Measurements from ENCODE around the gene TP53INP2.

The TP53INP2 gene

GRCh38 chr20:34747479-34747878 lies 43.3 kb downstream of the TP53INP2 start:
- H2AFZ ChIP-seq (ENCODE audit: low read length): no peak overlapping the region
- no peaks in the 10 kb centered on the region for H3K4me1 ChIP-seq (ENCODE audit: insufficient read depth, low read length, severe bottlenecking)
- no peaks in the 10 kb centered on the region for H3K9me3 ChIP-seq (ENCODE audit: low read length)
- TF ChIP-seq EZH2 (IDR thresholded peaks at IDR 0.05; ENCODE audit: borderline replicate concordance, low read length): no peak
- no peak overlapping the region for H3K4me2 ChIP-seq (ENCODE audit: low read length)
- H3K9ac ChIP-seq (ENCODE audit: low read length): no peak overlapping the region
- no peaks in the 10 kb centered on the region for H3K79me2 ChIP-seq (ENCODE audit: insufficient read depth, low read length)
- no peaks in the 10 kb centered on the region for H3K9me2 ChIP-seq (ENCODE audit: low read depth, low read length)
- H3K27me3 ChIP-seq (ENCODE audit: insufficient read depth, low read length): no peaks in the 10 kb centered on the region
- H3K27ac ChIP-seq (ENCODE audit: low read depth, low read length, poor library complexity, severe bottlenecking): no peak overlapping the region
- no peak overlapping the region for H3K4me3 ChIP-seq (ENCODE audit: low read depth, low read length, poor library complexity, severe bottlenecking)
- H3K36me3 ChIP-seq (ENCODE audit: insufficient read depth, low read length): peaks cover 83% of the 10 kb centered on the region
- no peaks in the 10 kb centered on the region for H4K20me1 ChIP-seq (ENCODE audit: insufficient read depth, low read length)
- H3F3A ChIP-seq (ENCODE audit: insufficient read depth, low read length): no peaks in the 10 kb centered on the region

- H3K36me3 ChIP-seq (ENCODE audit: insufficient read depth, low read length): peaks cover 74% of the 10 kb centered on the region
- H3F3A ChIP-seq (ENCODE audit: insufficient read depth, low read length): no peaks in the 10 kb centered on the region
- H2AFZ ChIP-seq (ENCODE audit: low read length): no peak overlapping the region
- no peaks in the 10 kb centered on the region for H3K9me2 ChIP-seq (ENCODE audit: low read depth, low read length)
- no peak overlapping the region for H3K9ac ChIP-seq (ENCODE audit: low read length)
- H3K9me3 ChIP-seq (ENCODE audit: low read length): no peaks in the 10 kb centered on the region
- no peak overlapping the region for H3K4me3 ChIP-seq (ENCODE audit: low read depth, low read length, poor library complexity, severe bottlenecking)
- H3K27me3 ChIP-seq (ENCODE audit: insufficient read depth, low read length): no peaks in the 10 kb centered on the region
- no peak overlapping the region for H3K4me2 ChIP-seq (ENCODE audit: low read length)
- no peak overlapping the region for H3K27ac ChIP-seq (ENCODE audit: low read depth, low read length, poor library complexity, severe bottlenecking)
- no peaks in the 10 kb centered on the region for H3K79me2 ChIP-seq (ENCODE audit: insufficient read depth, low read length)
- TF ChIP-seq, protein P1, sequence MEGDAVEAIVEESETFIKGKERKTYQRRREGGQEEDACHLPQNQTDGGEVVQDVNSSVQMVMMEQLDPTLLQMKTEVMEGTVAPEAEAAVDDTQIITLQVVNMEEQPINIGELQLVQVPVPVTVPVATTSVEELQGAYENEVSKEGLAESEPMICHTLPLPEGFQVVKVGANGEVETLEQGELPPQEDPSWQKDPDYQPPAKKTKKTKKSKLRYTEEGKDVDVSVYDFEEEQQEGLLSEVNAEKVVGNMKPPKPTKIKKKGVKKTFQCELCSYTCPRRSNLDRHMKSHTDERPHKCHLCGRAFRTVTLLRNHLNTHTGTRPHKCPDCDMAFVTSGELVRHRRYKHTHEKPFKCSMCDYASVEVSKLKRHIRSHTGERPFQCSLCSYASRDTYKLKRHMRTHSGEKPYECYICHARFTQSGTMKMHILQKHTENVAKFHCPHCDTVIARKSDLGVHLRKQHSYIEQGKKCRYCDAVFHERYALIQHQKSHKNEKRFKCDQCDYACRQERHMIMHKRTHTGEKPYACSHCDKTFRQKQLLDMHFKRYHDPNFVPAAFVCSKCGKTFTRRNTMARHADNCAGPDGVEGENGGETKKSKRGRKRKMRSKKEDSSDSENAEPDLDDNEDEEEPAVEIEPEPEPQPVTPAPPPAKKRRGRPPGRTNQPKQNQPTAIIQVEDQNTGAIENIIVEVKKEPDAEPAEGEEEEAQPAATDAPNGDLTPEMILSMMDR (IDR thresholded peaks at IDR 0.05; ENCODE audit: low read length): no peak
- no peak for TF ChIP-seq EZH2 (IDR thresholded peaks at IDR 0.05; ENCODE audit: borderline replicate concordance, low read length)
- H3K4me1 ChIP-seq (ENCODE audit: insufficient read depth, low read length, severe bottlenecking): no peaks in the 10 kb centered on the region
- no peaks in the 10 kb centered on the region for H4K20me1 ChIP-seq (ENCODE audit: insufficient read depth, low read length)
These were observed 44.6 kb downstream of the TP53INP2 start for GRCh38 chr20:34748709-34749108.

DNA sequence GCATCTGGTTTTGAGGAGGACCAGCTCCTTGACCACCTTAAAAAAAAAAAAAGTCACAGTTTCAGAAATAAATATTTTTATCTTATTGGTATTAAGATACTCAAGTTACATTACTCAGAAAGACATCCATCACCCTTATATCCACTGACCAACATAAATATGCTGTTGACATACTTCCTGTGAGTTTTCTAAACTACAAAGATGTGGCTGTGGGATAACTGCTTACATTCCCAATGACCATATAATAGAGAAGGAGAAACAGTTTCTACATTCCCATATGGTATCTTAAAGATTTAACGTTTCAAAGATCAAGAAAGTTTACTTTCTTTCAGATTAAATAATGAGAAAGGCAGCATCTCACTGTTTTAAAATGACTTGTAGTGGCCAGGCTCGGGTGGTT lies 46.3 kb downstream of the TP53INP2 start:
- Histone ChIP-seq H3K9me3 (ENCODE audit: low read length) (no peaks in the 10 kb centered on the region), H3K27ac (ENCODE audit: low read depth, low read length, poor library complexity, severe bottlenecking) (no peak overlapping the region), H3K4me2 (ENCODE audit: low read length) (no peak overlapping the region), H3K4me3 (ENCODE audit: low read depth, low read length, poor library complexity, severe bottlenecking) (no peak overlapping the region), H3K27me3 (ENCODE audit: insufficient read depth, low read length) (no peaks in the 10 kb centered on the region), H2AFZ (ENCODE audit: low read length) (no peak overlapping the region), H3K4me1 (ENCODE audit: insufficient read depth, low read length, severe bottlenecking) (no peaks in the 10 kb centered on the region), H3K9me2 (ENCODE audit: low read depth, low read length) (no peaks in the 10 kb centered on the region), H3K36me3 (ENCODE audit: insufficient read depth, low read length) (peaks cover 72% of the 10 kb centered on the region), H3F3A (ENCODE audit: insufficient read depth, low read length) (no peaks in the 10 kb centered on the region), H3K79me2 (ENCODE audit: insufficient read depth, low read length) (no peaks in the 10 kb centered on the region), H3K9ac (ENCODE audit: low read length) (no peak overlapping the region), H4K20me1 (ENCODE audit: insufficient read depth, low read length) (no peaks in the 10 kb centered on the region)
- TF ChIP-seq EZH2 (IDR thresholded peaks at IDR 0.05; ENCODE audit: borderline replicate concordance, low read length): no peak
- TF ChIP-seq, protein P1 (IDR thresholded peaks at IDR 0.05; ENCODE audit: low read length): no peak

GRCh38 chr20:34751453-34751852 lies 47.3 kb downstream of the TP53INP2 start:
- Histone ChIP-seq H3F3A (ENCODE audit: insufficient read depth, low read length) (no peaks in the 10 kb centered on the region), H2AFZ (ENCODE audit: low read length) (no peak overlapping the region), H3K36me3 (ENCODE audit: insufficient read depth, low read length) (peaks cover 71% of the 10 kb centered on the region), H3K4me1 (ENCODE audit: insufficient read depth, low read length, severe bottlenecking) (no peaks in the 10 kb centered on the region), H3K9ac (ENCODE audit: low read length) (no peak overlapping the region), H4K20me1 (ENCODE audit: insufficient read depth, low read length) (no peaks in the 10 kb centered on the region), H3K79me2 (ENCODE audit: insufficient read depth, low read length) (no peaks in the 10 kb centered on the region), H3K27me3 (ENCODE audit: insufficient read depth, low read length) (no peaks in the 10 kb centered on the region), H3K9me3 (ENCODE audit: low read length) (no peaks in the 10 kb centered on the region), H3K27ac (ENCODE audit: low read depth, low read length, poor library complexity, severe bottlenecking) (no peak overlapping the region), H3K9me2 (ENCODE audit: low read depth, low read length) (no peaks in the 10 kb centered on the region), H3K4me3 (ENCODE audit: low read depth, low read length, poor library complexity, severe bottlenecking) (no peak overlapping the region), H3K4me2 (ENCODE audit: low read length) (no peak overlapping the region)
- TF ChIP-seq, protein P1 (IDR thresholded peaks at IDR 0.05; ENCODE audit: low read length): no peak
- TF ChIP-seq EZH2 (IDR thresholded peaks at IDR 0.05; ENCODE audit: borderline replicate concordance, low read length): no peak

Measured in OCI-LY1 (cell line).